Stimulated activated CD8-positive, alpha-beta memory T cell treated with anti-CD3 and anti-CD28 coated beads, Interleukin-7, amount 100 ng/mL, for 48 hours (primary cell): ENCODE results near the gene CCDC90B.

Source experiments
- DNase-seq, 2 donors: peaks; one replicate each; pipeline ENCODE4 v3.0.0-alpha.2; 2020; ENCODE audit warnings: low read depth in 1 of 2; ENCODE audit errors: extremely low read depth in 1 of 2

Gene CCDC90B

DNA sequence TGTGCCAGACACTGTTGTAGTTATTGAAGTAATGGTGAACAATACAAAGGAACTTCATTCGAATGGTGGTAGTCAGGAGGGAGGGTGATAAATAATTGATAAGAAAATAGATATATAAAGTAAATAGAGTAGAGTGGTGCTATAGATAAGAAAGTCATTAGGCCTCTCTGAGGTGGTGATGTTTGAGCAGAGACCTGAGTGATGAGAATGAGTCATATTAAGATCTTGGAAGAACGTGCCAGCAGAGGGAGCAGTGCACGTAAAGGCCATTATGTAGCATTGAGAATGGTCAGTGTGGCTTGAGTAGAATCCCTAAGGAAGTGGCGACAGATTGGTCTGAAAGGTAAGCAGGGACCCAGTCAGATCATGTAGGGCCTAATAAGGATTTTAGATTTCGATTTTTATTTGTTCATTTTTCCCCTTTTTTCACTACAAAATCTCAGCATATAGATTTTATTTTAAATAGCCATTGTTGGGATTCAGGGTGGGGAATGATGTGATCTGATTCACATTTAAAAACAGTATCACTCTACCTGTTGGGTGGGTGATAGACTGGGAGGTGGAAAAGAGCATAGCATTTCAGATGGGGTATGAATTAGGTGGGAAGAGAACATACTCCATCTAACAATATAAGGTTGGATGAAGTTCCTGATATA is 44.7 kb downstream of the CCDC90B start:
- no peak for DNase-seq

DNA sequence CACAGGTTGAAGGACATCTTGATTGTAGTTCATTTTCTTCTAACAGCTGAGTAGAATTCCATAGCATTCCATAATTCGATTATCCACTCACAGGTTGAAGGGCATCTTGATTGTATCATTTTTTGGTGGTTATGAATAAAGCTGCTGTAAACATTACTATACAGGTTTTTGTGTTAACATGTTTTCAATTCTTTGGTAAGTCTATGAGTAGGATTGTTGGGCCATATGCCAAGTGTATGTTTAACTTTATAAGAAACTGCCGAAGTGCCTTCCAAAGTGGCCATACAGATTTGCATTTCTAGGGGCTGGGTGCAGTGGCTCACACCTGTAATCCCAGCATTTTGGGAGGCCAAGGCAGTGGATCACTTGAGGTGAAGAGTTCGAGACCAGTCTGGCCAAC is 48.1 kb downstream of the CCDC90B start:
- no peak for DNase-seq

DNA sequence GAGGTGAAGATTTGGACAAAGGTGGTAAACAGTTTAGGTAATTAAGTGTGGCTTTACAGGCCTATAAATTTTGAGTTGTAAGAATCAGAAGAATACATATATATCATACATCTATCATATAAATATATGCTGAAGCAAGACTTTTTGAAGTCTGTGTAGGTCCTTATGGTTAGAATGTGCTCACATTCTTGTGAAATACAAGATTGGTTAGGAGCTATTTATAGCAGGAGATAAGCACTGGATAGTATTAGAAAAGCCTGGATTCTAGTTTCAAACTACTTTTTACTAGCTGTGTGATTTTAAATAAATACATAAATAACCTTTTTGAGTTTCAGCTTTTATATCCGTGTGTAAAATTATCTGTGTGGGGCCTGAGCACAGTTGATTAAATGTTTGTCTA is 50.3 kb downstream of the CCDC90B start:
- DNase-seq: no peak

DNA sequence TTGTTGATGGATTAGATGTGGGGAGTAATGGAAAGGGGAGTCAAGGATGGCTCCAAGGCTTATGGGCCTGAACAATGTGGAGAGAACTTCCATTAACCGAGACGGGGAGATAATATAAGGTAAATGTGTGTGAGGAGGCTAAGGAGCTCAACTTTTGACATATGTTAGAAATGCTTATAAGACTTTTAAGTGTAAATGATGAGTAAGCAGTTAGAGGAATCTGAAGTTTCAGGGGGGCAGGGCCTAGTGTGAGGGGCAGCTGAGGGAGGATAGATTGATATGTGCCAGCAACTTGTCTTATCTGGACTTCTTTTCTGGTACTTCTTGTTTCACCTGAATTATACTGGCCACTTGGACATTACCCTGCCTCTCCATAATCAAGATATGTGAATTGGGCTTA is 62.7 kb downstream of the CCDC90B start:
- DNase-seq: no peak

DNA sequence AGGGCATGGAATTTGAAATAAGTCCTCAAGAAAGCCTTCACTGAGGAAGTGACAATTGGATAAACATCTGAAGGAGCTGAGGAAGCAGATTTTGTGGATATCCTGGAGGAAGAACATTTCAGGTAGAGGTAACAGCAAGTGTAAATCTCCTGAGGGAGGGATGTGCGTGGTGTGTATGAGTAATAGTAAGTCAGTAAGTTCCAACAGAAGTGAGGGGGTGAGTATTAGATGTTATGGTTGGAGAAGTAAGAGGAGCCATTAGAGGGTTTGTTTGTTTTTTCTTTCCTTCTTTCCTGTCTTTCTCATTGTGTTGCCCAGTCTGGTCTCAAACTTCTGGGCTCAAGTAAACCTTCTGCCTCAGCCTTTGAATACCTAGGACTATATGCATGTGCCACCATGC is 63.7 kb downstream of the CCDC90B start:
- no peak for DNase-seq

DNA sequence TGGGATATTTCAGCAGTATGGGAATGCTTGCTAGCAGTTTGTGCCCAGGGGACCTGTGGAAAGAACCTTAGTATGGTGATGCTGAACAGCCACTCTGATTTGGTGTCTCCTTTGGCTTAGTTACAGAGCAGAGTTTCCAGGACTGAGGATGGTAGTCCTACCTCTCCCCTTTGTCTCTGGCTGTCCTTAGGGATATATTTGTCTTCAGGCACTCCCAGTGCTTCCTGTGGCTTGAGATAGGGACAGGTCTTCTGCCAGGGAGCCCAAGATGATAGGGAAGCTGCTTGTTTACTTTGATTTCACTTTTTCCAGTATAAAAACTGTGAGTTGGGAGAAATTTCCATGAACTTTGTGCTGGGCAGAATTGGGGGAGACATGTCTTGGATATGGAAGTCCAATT is 64.5 kb downstream of the CCDC90B start:
- DNase-seq: no peak

DNA sequence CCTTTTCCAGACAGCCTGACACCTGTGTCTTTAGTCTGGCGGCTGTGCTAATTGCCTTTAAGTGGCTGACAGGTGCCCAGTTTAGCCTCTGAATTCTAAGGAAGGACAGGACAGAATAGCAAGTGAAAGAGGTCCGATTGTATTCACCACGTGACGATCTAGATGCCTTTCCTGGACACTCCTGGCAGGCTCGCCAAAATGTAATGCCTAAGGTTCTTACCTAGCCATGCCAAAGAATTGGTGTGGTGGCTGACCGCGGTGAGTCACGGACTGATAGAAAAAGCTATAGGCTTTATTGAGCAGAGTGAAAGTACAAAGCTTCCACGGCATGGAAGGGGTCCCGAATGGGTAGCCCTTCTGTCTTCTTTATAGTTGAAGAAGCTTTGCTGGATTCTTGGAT is 65.9 kb downstream of the CCDC90B start:
- no peak for DNase-seq

DNA sequence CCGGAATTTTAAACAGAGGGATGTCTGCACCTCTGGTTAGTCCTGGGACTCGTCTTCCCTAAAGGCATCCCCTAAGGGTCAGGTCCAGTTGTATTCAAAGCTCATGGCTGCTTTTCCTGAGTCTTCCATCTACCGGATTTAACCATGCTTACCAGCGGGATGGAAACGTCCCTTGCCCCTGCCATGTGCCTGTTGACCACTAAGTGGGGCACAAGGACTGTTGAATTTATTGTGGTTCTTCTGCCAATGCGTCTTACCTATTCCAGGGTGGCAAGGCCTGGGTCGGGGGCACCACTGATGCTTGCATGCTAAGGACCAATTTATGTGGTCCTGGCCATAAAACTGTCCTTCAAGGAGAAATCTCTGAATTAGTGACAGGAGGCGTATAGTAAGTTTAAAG is 67.1 kb downstream of the CCDC90B start:
- DNase-seq: no peak
